Measurements from ENCODE around the gene SEC14L5.
A peak's percentile ranks its signal among the peaks of the same experiment; 100 is the strongest.

SEC14L5 gene

DNA sequence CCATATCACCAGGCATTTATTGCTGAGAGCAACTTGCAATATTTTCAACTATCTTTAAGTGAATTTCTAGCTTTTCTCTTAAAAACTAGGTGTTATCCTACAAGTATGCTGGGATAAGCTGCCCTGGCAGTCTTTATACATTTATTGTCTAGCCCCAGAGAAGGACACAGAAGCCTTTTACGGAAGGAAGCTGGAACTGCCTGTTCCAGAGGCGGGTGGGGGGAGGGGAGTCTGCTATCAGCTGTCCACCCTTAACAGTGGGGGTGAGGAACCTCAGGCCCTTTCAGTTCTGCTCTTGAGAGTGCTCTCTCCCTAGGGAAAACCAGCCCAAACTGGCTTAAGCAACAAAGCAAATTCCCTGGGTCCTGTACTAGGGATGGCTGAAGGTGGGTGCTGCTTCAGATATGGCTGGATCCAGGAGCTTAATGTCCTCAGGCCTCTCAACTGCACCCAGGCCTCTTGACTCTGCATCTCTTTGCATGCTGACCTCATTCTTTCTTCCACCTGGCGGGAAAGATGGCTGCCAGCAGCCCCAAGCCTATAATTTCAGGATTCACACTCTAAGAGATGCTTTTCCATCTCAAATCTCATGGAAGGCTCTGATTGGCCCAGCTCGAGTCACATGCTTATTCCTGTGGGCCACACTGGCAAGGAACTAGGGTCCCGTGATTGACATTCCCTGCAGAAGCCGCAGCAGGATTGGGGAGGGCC is 59.0 kb downstream of the SEC14L5 start:
- no peak for DNase-seq

DNA sequence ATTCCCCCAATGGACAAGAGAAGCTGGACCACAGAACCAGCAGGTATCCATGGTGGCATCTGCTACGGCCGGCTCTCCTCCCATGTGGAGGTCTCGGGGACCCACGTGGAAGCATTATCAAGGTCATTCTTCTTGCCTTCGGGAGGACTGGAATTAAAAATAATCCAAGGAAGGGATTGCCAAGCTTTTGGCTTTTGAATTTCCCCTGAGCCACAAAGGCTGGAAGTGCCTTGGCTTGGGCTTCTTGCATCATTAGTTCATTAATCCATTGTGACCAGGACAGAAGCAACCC is 59.5 kb downstream of the SEC14L5 start:
- no peak for DNase-seq

DNA sequence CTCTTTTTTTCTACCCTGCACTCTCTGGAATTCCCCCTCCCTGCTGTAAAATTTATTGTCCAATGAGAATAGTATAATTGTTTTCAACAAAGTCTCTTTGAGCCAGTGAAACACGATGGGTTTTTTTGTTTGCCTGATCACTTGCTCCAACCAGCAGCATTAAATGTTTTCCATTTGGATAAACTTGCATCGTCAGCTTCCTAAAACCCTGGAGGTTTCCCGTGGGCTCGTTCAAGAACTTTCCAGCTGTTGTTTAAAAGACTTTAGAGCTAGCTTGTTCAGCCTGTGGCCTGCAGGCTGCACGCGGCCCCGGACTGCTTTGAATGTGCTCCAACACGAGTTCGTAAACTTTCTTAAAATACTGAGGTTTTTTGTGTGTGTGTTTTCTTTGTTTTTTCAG is 60.7 kb downstream of the SEC14L5 start:
- DNase-seq = no peak

DNA sequence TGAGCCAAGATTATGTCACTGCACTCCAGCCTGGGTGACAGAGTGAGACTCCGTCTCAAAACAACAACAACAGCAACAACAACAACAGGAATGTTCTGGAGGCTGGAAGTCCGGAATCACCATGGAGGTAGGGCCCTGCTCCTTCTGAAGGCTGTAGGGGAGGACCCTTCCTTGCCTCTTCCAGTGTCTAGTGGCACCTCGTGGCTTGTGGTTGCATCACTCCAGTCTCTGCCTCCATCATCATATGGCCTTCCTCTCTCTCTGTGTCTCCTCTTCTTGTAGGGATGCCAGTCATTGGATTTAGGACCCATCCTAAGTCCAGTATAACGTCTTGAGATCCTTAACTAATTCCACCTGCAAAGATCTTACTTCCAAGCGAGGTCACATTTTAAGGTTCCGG is 61.6 kb downstream of the SEC14L5 start:
- DNase-seq = no peak

DNA sequence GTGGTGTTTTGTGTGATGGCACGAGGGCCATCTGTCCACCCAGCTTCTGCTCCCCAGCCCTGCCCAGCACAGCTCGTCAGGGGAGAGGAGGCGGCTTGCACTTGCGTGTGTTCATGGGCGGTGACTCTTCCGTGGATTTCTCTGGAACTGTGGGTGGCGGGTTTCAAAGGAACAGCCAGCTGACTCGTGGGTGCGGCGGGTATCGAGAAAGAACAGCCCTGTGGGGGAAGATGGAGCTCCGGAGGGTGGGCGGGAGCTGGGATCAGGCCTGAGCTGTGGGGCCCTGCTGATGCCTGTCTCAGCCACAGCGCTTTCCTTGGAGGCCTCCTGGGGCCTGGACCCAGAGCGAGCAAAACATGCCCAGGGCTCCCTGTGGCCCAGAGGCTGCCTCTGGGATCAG is 62.4 kb downstream of the SEC14L5 start:
- no peak for DNase-seq

DNA sequence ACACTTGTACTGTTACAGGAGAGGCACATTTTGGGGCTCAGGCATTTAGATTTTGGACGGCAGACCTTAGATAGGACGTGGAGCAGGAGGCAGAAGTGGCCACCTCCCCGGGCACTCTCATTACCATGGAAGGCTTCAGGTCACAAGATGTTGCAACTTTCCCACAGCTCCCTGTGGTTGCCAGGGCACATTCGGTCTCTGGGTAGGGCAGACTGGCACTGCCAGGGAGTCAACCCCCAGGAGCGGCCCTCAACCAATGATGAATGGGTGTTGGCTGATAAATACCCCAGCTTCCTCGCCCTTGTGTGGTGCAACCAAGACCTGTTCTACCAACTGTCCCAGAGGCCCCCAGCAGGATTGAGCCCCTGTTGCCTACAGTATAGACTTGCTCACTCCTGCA is 64.4 kb downstream of the SEC14L5 start:
- no peak for DNase-seq

DNA sequence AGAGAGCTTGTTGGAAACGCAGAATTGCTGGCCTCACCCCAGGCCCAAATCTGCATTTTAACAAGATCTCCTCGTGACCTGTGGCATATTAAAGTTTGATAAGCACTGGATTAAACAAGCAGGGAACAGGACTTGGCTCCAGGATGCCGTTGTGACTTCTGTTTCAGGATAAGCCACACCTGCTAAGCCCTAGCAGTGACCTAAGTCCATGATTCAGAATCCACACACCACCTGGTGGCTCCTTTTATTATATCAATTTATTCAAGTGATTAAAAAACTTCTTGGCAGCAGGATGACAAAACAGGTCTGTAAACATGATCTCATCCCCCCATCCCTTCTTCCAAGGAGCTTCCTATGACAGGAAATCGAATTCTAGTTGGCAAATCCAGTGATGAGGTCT is 66.5 kb downstream of the SEC14L5 start:
- DNase-seq = no peak

DNA sequence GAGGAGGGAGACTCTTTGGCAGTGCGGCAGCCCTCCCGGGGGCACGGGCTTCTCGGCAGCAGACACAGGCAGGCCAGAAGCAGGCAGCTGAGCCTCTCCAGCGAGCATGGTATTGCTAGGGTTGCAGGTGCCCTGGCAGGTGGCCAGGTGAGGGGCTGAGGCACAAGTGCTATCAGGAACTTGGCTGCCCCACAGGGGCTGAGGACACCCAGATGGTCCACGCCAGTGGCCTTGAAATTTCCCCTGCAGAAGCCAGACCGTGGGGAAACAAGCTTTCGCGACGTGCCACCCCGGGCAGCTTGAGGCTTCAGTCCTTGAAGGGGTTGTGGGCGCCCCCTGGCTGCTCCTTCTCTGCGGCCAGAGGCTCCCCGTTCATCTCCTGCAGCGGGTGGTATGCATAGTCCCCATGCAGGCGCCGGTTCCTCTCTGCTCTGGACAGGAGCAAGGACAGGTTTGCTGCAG is 67.1 kb downstream of the SEC14L5 start:
- no peak for DNase-seq

DNA sequence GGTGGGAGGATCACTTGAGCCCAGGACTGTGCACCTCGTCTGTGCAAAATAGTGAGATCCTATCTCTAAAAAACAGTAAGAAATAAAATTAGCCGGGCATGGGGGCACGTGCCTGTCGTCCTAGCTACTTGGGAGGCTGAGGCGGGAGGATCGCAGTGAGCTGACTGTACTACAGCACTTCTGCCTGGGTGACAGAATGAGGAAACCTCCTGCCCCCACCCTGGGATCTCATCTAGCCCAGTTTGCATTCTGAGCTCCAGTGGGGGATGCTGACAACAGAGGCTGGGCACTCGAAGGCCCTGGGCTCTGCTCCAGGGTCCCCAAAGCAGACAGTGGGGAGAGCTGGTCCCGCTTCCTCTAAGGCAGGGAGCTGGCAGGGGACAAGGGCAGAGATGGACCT is 68.5 kb downstream of the SEC14L5 start:
- DNase-seq = no peak

DNA sequence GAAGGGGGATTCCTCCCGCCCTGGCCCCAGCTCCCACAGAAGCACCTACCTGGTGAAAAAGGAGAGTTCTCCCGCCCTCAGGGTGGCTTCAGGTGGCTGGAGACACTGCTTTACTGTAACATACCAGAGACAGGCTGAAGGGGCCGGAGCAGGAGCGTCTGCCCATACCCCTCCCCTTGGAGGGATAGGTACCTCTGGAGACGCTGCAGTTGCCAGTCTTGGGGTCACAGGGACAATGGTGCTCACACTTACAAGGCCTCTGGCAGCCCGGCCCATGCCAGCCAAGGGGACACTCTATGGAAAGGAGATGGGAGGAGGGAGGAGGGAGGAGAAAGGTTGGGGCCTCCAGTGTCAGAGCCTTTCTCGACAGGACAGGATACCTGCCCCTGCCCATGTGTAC is 69.0 kb downstream of the SEC14L5 start:
- no peak for DNase-seq

DNA sequence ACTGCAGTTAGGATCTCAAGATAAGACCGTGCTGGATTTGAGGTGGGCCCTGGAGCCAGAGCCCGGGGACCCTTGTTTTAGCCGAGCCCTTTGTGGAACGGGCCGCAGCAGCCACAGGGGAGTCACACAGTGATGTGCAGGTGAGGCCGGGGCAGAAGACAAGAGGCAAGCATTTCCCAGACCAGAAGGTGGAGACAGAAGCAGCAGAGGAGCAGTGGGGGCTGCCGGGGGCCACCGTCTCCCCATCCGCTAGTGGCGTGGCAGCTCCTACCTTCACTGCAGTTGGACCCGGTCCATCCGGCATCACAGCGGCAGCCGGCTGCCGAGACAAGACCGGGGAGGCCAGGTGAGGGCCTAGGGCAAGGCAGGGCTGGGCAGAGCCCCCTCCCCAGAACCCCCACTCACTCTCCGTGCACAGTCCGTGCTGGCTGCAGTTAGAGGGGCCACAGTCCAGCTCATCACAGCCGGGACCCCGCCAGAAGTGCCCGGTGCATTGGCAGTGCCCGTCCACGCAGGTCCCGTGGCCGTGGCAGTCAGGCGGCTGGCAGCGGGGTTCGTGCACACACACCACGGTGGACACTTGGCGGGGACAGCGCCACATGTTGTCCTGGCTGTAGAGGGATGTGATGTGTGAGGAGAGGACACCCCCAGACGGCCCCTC is 69.6 kb downstream of the SEC14L5 start:
- DNase-seq = no peak

DNA sequence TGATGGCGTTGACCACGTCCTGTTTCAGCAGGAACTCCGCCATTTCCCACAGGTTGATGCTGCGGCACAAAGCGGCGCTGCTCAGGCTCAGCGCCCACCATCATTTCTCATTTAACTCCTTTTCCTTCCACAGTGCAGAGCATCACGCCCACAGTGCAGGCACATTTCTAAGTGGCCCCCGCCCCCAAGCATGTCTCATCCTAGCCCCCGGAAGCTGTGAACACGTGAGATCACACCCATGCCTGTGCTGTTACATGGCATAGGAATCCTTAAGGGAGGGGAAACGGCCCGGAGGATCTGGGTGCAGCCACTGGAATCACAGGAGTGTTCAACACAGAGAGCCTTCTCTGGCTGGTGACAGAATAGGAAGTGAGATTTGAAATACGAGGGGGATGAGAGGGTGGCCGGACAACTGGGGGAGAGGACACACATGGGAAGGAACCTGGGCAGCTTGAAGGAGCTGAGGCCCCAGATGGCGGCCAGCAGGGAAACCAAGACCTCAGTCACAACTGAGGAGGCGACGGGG is 70.9 kb downstream of the SEC14L5 start:
- DNase-seq = no peak

DNA sequence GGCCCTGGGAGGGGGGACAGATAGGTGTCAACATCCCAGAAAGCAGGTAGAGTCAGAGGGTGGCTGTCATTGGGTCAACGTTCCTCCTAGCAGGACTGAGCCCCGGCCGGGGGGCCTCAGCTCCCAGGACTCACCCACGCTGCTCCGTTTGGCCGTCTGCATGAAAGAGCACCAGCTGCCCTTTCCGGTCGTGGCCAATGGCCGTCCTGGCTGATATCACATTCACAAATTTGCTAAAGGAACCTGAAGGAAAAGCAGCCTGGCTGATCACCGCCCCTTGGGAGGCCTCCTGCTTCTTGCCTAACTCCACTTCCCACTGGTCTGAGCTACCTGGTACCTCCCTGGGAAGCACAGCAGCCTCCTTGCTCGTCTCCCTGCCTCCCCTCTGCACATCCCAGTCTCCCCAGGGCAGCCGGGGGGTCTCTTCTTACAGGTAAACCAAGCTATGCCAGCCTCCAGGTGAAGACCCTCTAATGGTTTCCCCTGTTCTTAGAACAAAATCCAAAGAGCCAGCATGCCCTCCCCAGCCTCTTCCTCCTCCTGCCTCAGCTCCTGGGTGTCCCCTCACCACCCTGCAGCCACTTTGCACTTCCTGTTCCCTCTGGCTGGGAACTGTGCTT is 72.2 kb downstream of the SEC14L5 start:
- no peak for DNase-seq

DNA sequence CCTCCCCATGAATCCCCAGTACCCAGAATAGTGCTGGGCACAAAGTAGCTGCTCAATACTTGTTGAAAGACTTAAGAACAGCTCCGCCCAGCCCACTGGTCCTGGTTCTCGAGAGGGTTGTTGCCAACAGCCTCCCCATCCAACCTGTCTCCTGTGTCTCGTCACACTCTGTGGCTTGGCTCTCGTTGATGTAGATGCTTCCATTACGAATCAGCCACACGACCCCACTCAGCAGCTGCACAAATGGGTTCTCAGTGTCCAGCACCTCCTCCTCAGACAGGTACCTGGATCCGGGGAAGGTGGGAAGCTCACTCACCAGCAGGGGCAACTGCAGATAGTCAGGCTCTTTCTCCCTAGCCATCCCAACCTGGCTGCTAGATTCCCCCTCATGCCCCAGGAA is 73.5 kb downstream of the SEC14L5 start:
- DNase-seq = no peak

DNA sequence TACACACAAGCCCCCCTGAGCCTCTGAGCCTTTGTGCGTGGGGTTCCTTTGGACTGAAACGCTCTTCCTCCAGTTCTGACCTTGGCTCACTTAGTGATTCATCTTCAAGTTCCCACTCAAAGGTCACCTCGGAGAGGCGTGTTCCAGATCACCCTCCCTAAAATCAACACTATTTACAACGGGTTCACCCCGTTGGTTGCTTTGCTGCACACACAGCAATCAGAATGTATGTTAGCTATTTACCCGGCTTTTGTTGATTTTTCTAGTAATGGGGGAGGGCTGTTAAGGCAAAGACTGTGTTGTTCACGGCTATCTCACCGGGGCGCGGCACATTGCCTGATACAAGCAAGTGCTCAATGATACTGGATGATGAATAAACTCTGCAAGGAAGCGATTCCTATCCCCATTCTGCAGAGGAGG is 74.6 kb downstream of the SEC14L5 start:
- peak; percentile 6 for DNase-seq

DNA sequence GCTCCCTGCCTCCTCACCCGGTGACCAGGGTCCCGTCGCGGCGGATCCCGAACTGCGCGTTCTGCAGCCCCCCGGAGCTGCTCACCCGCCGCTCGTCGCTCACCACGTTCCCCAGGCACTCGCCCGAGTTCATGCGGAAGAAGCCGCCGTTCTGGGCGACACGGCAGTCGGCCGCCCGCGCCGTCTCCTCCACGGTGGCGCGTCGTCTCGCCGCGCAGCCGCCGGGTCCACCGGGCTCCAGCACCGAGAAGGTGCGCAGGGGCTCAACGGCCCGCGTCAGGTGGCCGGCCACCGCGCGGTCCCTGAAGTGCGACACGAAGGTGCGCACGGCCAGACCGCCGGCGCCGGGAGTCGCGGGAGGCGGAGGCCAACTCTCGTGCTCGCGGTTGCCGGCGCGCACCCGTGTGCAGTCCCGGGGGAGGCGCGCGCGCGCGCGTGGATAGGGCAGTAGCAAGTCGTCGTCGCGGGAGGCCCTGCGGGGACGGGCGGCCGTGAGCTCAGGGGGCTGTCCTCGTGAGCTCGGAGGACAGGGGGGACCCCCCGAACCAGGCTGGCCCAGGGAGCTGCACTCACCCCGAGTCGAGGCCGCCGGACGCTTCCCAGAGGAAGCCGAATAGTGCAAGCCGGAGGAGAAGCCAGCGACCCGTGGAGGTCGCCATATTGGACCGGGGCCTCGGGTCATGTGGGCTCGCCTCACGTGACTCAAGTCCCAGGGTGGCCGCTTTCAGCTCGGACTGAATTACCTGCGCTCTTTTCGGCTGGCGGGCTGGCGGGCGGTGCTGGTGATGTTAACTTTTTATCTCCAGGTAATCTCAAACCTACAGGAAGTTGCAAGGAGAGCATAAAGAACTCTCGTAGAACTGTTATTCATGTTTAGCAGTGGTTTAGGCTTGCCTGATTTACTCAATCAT is 75.4 kb downstream of the SEC14L5 start, which contains the start of gene NAGPA:
NAGPA (minus strand) TSS at position 680 of the 911 bp plus-strand sequence; CDS start at position 659, 21 bp downstream.
- peak; percentile 88 for DNase-seq

DNA sequence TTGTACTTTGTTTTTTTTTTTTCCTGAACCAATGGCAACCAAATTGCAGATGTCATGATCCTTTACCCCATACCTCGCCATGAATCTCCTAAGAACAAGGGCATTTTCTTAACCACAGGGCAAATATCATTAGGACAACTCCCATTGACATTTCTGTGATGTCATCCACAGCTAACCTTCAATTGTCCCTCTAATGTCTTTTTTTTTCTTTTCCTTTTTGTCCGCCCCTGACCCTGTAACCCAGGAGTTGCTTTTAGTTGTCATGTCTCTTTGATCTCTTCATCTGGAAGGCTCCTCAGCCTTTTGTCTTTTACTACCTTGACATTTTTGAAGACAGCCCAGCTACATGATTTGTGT is 76.0 kb downstream of the SEC14L5 start:
- no peak for DNase-seq

DNA sequence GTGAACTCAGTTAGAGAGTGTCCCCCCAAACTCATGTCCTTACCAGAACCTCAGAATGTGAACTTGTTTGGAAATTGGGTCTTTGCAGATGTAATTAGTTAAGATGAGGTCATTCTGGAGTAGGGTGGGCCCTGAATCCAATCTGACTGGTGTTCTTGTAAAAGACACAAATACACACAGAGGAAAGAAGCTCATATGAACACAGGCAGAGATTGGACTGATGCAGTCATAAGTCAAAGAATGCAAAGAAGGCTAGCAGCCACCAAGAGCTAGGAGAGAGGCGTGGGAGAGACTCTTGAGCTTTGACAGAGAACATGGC is 77.7 kb downstream of the SEC14L5 start:
- DNase-seq = no peak

DNA sequence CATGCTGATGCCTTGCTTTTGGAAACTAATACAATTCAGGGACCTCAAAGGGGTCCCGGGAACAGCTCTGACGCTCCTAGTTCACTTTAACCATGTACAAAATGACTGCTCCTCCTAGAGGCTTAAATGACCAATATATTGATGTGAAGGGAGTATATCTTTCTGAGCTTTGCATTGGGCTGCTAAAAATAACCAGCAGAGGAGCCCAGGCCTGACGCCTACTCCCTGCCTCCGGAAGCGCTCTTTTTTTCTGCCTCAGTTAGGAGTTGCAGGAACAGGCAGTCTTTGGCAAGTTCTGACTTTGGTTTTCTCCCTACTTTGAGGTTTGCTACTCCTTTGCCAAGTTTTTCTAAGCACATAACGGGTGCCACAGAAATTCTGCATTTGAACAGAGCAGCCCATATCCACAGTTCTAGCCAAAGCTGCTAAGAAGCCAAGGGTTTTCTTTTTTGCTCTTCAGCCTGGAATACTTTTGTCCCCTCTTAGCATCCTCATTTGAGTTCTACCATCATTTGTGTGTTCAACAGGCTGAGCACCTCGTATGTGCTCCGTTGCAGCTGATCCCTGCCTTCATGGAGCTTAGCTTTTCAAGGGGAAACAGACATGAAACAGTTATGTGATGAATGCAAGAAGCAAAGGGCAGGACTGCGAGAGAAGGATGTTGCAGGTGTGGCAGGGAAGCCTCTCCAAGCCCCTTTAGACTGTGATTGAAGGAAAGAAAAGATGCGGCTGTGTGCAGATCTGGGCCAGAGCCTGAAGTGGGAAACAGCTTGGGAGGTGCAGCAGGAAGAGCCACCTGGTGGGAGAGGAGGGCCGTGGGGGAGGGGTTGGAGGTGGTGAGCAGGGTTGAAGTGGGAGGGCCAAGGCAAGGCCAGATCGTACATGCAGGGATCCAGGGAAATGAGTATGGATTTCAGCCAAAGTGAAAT is 78.4 kb downstream of the SEC14L5 start:
- no peak for DNase-seq

DNA sequence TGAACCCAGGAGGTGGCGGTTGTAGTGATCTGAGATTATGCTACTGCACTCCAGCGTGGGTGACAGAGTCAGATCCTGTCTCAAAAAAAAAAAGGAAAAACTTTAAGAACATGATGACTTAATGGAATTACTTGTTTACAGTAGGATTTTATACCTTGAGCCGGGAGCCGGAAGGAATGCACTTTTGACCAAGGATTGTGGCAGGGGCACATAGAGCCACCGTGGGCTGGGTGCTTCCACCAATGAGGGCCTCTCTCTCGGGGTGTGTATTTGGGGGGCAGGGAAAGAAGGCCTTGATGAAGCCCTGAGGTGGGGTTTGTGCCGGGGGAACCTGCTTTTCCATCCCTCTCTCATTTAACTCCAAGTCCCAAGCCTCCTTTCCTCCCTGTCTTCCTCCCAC is 82.3 kb downstream of the SEC14L5 start:
- no peak for DNase-seq

DNA sequence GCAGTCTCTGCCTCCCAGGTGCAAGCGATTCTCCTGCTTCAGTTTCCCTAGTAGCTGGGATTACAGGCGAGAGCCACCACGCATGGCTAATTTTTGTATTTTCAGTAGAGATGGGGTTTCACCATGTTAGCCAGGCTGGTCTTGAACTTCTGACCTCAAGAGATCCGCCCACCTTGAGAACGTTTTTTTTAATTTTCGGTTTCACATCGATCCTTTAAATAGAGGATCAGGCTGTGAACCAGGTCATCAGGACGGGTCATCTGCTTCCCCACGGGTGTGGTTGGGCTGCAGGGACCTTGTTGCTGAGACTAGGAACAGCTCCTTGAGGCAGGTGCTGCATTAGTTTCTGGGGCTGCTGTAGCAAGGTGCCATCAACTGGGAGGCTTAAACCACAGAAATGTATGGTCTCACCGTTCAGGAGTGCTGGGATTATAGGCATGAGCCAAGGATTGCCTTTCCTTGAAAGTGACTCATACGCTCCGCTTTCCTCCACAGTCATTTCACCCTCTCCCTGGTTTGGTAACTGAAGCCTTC is 83.5 kb downstream of the SEC14L5 start:
- DNase-seq = no peak

Measured in stimulated activated CD4-positive, alpha-beta T cell treated with anti-CD3 and anti-CD28 coated beads, Interleukin-15, amount 100 ng/mL, for 24 hours (primary cell).